ENCODE data around the gene RABL6. TPM values are rescaled to one million over a fixed set of nuclear protein-coding genes. Genes with fewer than 3 reads are reported as not detected.

The RABL6 gene
- total RNA-seq, 2 donors from 2014 or later: 126 to 163 TPM

- Histone ChIP-seq H3K4me1 (peaks cover 20% of the 10 kb centered on the region), H3K9me3 (no peaks in the 10 kb centered on the region), H3K36me3 (no peaks in the 10 kb centered on the region), H3K9ac (ENCODE audit: low read depth in 2 of 2, low read length in 2 of 2) (peak overlapping the region; percentile 96 to 99), H3K27me3 (peaks cover 19% of the 10 kb centered on the region), H3K4me3 (peak overlapping the region; percentile 84), H3K27ac (peak overlapping the region; percentile 89)
- intact Hi-C loops (cut with DNase I): loop anchor here (10.0 kb wide), 1 partner anchor 53 kb away; the partner anchor contains the start of genes CCDC183 and TMEM141
- DNase-seq: peak; percentile 95
- TF ChIP-seq, protein P1, sequence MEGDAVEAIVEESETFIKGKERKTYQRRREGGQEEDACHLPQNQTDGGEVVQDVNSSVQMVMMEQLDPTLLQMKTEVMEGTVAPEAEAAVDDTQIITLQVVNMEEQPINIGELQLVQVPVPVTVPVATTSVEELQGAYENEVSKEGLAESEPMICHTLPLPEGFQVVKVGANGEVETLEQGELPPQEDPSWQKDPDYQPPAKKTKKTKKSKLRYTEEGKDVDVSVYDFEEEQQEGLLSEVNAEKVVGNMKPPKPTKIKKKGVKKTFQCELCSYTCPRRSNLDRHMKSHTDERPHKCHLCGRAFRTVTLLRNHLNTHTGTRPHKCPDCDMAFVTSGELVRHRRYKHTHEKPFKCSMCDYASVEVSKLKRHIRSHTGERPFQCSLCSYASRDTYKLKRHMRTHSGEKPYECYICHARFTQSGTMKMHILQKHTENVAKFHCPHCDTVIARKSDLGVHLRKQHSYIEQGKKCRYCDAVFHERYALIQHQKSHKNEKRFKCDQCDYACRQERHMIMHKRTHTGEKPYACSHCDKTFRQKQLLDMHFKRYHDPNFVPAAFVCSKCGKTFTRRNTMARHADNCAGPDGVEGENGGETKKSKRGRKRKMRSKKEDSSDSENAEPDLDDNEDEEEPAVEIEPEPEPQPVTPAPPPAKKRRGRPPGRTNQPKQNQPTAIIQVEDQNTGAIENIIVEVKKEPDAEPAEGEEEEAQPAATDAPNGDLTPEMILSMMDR (IDR thresholded peaks at IDR 0.05): no peak
Observed at GRCh38 chr9:136847826-136848392, 40.2 kb downstream of the RABL6 start.

- H3K9ac ChIP-seq (ENCODE audit: low read depth in 2 of 2, low read length in 2 of 2): peak overlapping the region; percentile 96 to 99
- H3K27me3 ChIP-seq: peaks cover 19% of the 10 kb centered on the region
- TF ChIP-seq, protein P1 (IDR thresholded peaks at IDR 0.05): no peak
- H3K4me1 ChIP-seq: peaks cover 14% of the 10 kb centered on the region
- DNase-seq: peak; percentile 59
- H3K36me3 ChIP-seq: no peaks in the 10 kb centered on the region
- no peaks in the 10 kb centered on the region for H3K9me3 ChIP-seq
- intact Hi-C loops (cut with DNase I): loop anchor here (10.0 kb wide), 1 partner anchor 54 kb away; the partner anchor contains the start of genes CCDC183 and TMEM141
- H3K4me3 ChIP-seq: peak overlapping the region; percentile 84
- peak overlapping the region; percentile 89 for H3K27ac ChIP-seq
Observed at GRCh38 chr9:136848393-136849037, 40.8 kb downstream of the RABL6 start.

GRCh38 chr9:136849038-136849959, 41.6 kb downstream of the RABL6 start, which contains the start of gene PHPT1:
Gene PHPT1 (plus strand): TSS chr9:136849409. CDS start chr9:136849431, 22 bp downstream.
- DNase-seq: peak; percentile 98
- Histone ChIP-seq H3K27ac (peak within 1 kb of the TSS; percentile 89), H3K36me3 (no peaks in the 10 kb centered on the region), H3K4me3 (peak within 1 kb of the TSS; percentile 84), H3K9ac (ENCODE audit: low read depth in 2 of 2, low read length in 2 of 2) (peak within 1 kb of the TSS; percentile 96 to 99), H3K4me1 (peaks cover 6% of the 10 kb centered on the region), H3K9me3 (no peaks in the 10 kb centered on the region), H3K27me3 (peaks cover 14% of the 10 kb centered on the region)
- TF ChIP-seq, protein P1 (IDR thresholded peaks at IDR 0.05): no peak
- intact Hi-C loops (cut with DNase I): loop anchor here (10.0 kb wide), 1 partner anchor 54 kb away; the partner anchor contains the start of genes CCDC183 and TMEM141

DNA sequence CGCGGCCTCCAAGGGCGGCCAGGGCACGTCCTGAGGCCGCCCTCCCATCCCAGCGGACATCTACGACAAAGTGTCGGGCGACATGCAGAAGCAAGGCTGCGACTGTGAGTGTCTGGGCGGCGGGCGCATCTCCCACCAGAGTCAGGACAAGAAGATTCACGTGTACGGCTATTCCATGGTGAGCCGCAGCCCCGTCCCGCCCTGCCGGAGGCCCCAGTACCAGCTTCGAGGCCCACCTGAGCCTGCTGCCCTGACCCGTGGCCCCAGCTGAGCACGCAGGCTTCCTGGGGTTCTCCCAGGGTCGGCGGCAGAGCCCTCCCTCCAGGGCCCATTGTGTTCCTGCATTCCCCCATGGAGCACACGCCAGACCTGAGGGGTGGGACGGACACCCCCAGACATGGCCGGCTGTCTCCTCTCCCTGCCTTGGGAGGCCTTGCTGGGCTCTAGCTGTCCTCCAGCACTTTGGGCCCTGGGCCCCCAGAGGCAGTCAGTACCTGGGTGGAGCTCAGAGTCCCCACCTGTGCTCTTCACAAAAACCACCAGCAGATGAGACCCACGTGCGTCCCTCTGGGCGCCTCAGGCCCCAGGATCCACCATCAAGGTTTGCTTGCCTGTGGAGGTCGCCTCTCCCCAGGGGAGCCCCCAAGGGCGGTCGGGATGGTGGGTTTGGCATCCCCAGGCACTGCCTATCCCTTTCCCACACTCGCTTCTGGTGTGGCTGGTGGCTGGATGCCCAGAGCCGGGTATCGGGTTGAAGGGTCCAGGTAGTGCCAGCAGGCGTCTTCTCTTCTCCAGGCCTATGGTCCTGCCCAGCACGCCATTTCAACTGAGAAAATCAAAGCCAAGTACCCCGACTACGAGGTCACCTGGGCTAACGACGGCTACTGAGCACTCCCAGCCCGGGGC, 42.5 kb downstream of the RABL6 start:
- Histone ChIP-seq H3K36me3 (no peaks in the 10 kb centered on the region), H3K27ac (peak overlapping the region; percentile 89), H3K9ac (ENCODE audit: low read depth in 2 of 2, low read length in 2 of 2) (peak overlapping the region; percentile 81 to 87), H3K4me3 (peak overlapping the region; percentile 84), H3K27me3 (peaks cover 10% of the 10 kb centered on the region), H3K4me1 (peaks cover 6% of the 10 kb centered on the region), H3K9me3 (no peaks in the 10 kb centered on the region)
- DNase-seq: no peak
- TF ChIP-seq, protein P1 (IDR thresholded peaks at IDR 0.05): no peak
- intact Hi-C loops (cut with DNase I): loop anchor here (10.0 kb wide), 1 partner anchor 55 kb away; the partner anchor contains the start of genes CCDC183 and TMEM141
